HL-60 (cell line): ENCODE results near the gene MROH7.

Experiments
- DNase-seq, 2 experiments: peaks; one replicate each; pipeline ENCODE4 v3.0.0-alpha.2; 2010 to 2020; ENCODE audit warnings: low read depth in 1 of 2, low spot score in 1 of 2
- H3K27ac ChIP-seq: fragments of 250-450 bp; sonication (Bioruptor Pico); replicated peaks from 2 replicates; pipeline ENCODE4 v1.5.1; 2020; ENCODE audit warnings: mild to moderate bottlenecking, moderate library complexity
- H3K27me3 ChIP-seq: fragments of 250-450 bp; sonication (Bioruptor Pico); 2 replicates; pipeline ENCODE4 v1.5.1; 2021; ENCODE audit warnings: mild to moderate bottlenecking, moderate library complexity; ENCODE audit not compliant: insufficient read depth, poor library complexity, severe bottlenecking
- H3K4me3 ChIP-seq: replicated peaks from 2 replicates; pipeline ENCODE4 v1.5.1; 2011; ENCODE audit warnings: mild to moderate bottlenecking, control low read depth, low read length; ENCODE audit not compliant: insufficient read depth
- GABPA ChIP-seq: IDR thresholded peaks from 2 replicates; pipeline ENCODE4 v1.6.1; 2012; ENCODE audit warnings: low read depth
- POLR2AphosphoS5 ChIP-seq: IDR thresholded peaks from 2 replicates; pipeline ENCODE4 v1.6.1; 2012; ENCODE audit warnings: low read depth
- REST ChIP-seq: IDR thresholded peaks from 2 replicates; pipeline ENCODE4 v1.6.1; 2012; ENCODE audit warnings: low read depth; ENCODE audit not compliant: insufficient replicate concordance
- SPI1 ChIP-seq: IDR thresholded peaks from 2 replicates; pipeline ENCODE4 v1.6.1; 2012; ENCODE audit warnings: low read depth, mild to moderate bottlenecking, borderline replicate concordance
- TF ChIP-seq, protein P1 (sequence below): IDR thresholded peaks from one replicate; pipeline ENCODE4 v1.5.1; 2011; ENCODE audit warnings: low read length, control low read depth, inconsistent platforms; ENCODE audit not compliant: insufficient read depth

Gene MROH7

DNA sequence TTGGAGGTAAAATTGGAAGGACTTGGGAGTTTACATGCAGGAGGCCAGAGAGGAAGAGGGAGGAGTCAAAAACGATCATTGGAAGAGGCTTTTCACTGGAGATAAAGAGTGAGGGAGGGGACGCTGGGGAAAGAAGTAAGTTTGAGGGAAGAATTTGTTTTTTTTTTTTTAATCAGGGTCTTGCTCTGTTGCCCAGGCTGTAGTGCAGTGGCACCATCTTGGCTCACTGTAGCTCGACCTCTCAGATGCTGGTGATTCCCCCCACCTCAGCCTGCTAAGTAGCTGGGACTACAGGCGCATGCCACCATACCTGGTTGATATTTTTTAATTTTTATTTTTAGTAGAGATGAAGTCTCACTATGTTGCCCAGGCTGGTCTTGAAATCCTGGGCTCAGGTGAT is 1.2 kb upstream of the MROH7 start:
- Histone ChIP-seq H3K27me3 (no peaks in the 10 kb centered on the region), H3K4me3 (no peak overlapping the region), H3K27ac (no peak overlapping the region)
- DNase-seq = no peak
- TF ChIP-seq GABPA (no peak), POLR2AphosphoS5 (no peak), REST (no peak), SPI1 (no peak)
- TF ChIP-seq, protein P1, sequence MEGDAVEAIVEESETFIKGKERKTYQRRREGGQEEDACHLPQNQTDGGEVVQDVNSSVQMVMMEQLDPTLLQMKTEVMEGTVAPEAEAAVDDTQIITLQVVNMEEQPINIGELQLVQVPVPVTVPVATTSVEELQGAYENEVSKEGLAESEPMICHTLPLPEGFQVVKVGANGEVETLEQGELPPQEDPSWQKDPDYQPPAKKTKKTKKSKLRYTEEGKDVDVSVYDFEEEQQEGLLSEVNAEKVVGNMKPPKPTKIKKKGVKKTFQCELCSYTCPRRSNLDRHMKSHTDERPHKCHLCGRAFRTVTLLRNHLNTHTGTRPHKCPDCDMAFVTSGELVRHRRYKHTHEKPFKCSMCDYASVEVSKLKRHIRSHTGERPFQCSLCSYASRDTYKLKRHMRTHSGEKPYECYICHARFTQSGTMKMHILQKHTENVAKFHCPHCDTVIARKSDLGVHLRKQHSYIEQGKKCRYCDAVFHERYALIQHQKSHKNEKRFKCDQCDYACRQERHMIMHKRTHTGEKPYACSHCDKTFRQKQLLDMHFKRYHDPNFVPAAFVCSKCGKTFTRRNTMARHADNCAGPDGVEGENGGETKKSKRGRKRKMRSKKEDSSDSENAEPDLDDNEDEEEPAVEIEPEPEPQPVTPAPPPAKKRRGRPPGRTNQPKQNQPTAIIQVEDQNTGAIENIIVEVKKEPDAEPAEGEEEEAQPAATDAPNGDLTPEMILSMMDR = no peak

DNA sequence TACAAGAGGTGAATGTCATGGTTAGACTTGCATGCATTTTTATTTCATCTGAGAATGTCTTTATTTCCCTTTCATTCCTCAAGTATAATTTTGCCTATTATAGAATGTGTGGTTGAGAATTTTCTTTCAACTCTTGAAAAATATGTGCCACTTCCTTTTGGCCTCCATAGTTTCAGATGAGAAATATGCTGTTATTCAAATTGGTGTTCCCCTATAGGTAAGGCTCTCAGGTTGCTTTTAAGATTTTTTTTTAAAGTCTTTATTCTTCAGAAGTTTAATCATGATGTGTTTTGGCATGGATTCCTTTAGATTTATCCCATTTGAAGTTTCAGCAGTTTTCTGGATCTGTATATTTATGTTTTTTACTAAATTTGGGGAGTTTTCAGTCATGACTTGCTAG is 2.1 kb downstream of the MROH7 start:
- Histone ChIP-seq H3K27ac (no peak overlapping the region), H3K4me3 (no peak overlapping the region), H3K27me3 (no peaks in the 10 kb centered on the region)
- DNase-seq = no peak
- TF ChIP-seq REST = no peak
- no peak for TF ChIP-seq GABPA
- TF ChIP-seq SPI1 = no peak
- TF ChIP-seq, protein P1 = no peak
- no peak for TF ChIP-seq POLR2AphosphoS5

DNA sequence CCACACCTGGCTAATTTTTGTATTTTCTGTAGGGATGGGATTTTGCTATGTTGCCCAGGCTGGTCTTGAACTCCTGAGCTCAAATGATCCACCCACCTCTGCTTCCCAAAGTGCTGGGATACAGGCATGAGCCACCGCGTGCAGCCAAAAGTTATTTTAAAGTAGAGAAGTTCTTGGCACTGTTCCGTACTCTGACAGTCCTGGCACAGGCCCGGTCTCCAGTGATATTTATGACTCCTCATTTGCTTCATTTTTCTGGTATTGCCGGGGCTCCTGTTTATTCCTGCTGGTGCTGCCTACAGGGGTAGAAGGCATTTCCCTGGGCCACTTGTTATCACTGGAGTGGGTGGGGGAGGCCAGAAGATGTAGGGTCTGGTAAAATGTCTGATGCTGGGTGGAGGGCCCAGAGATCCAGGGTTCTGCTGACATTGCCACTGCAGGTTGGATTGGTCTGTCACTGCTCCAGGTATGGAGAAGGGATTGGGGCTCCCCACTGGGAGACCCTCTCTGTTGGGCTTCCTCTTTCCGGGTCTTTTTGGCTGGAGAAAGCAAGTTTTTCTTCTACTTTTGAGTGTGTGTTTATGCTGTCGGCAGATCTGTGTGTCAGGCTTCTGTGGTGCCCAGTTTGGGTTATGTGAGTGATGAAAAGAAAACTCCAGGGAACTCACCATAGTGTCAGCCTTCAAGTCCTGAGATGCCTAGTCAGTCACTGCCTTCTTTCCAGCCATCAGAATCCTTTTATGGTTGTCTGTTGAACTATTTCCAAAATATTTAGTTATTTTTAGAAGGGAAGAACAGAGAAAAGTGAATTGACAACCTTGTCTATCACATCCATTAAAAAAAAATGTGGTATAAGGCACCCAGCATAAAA is 4.5 kb downstream of the MROH7 start:
- Histone ChIP-seq H3K27me3 (no peaks in the 10 kb centered on the region), H3K4me3 (no peak overlapping the region), H3K27ac (no peak overlapping the region)
- DNase-seq = no peak
- no peak for TF ChIP-seq GABPA
- TF ChIP-seq, protein P1 = no peak
- TF ChIP-seq SPI1 = no peak
- no peak for TF ChIP-seq POLR2AphosphoS5
- no peak for TF ChIP-seq REST
